ENCODE data around the gene SLC5A11.

The SLC5A11 gene

DNA sequence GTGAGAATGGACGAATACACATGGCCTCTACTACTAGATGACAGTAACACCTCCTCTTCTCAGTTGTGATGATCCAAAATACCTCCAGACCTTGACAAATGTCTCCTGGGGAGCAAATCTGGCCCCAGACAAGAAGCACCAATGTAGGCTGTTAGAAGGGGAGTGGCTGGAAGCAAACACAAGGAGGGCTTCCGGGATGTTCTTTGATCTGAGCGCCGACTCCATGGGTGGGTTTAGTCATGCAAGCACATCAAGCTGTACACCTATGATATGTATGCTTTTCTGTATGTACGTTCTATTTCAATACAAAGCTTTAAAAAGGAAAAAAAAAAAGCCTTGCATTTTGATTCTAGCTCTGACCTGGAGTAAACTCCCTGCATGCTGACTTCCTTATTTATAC, 108.0 kb downstream of the SLC5A11 start:
- DNase-seq (ENCODE audit: extremely low spot score, insufficient read length, low read depth) = no peak
- FAIRE-seq = no peak

DNA sequence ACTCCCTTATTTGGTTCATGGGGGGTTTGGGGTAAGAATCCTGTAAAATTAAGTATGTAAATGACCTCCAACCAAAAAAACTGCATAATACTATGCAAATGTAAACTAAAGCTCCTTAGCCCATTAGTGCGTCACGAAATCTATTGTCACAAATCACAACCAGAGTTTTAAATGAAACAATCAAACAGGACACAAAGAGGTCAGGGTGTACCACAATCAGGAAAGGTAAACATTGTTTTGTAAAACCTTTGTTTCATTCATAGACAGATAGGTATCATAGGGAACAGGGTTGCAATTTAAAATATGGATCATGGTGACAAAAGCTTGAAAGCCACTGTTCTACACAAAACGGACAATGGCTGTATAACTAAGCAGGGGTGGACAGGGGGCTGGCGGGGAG, 108.4 kb downstream of the SLC5A11 start:
- DNase-seq (ENCODE audit: extremely low spot score, insufficient read length, low read depth) (no peak), FAIRE-seq (no peak)

DNA sequence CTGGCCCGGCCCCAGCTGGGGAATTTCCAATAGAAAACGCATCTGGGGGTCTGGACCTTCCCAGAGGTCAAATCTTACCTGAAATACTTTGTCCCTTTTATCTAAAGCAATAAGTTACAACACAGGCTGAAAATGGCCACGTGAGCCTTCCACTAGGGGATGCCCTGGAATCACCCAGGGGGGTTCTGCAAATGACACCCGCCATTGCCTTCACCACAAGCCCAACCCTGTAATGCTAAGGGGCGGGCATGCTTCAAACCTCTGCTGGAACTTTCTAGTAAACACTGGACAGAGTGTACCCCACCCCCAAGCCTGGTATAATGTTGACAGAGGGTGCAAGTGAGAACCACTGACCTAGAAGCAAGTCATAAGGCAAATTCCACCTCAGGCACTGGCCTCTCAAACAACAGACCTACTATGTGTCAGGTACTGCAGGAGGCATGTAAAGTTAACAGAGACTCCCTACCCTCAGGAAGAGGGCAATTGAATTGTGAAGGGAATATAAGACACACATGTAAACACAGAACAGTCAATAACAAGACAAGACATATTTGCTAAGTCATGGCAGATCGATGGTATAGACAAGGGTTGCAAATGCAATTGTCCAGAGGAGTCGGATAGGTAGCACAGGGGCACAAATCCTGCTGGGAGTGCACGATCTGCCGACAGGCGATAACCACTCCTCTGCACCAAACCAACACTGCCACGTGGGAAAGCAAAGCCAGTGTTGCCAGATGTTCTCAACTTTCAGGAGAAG, 110.4 kb downstream of the SLC5A11 start:
- DNase-seq (ENCODE audit: extremely low spot score, insufficient read length, low read depth) (no peak), FAIRE-seq (no peak)

DNA sequence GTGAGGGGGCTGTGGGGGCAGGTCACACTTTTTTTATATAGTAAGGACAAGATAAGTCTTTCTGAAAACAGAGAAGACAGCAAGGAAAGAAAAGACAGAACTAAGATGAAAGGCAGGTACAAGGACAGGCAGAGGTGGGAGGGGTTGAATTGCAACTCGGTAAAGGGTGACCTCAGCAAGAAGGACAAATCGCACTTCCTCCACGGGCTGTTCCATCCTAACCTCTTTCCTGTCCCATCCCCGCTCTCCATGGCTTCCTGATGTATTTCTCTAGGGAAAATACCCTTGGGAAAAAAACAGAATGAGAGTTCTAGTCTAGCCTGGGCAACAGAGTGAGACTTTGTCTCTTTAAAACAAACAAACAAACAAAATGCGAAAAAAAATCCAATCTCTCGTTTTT, 112.1 kb downstream of the SLC5A11 start:
- FAIRE-seq (no peak), DNase-seq (ENCODE audit: extremely low spot score, insufficient read length, low read depth) (no peak)

Data from GM18507 (cell line).